Kidney (tissue), 14 donors: Measurements from ENCODE around the gene ARHGAP40. TPM values are rescaled to one million over a fixed set of nuclear protein-coding genes. Genes with fewer than 3 reads are reported as not detected.
A peak's percentile ranks its signal among the peaks of the same experiment; 100 is the strongest.

Experiments
- DNase-seq, 5 donors: peaks; one replicate each; pipeline ENCODE4 v3.0.0-alpha.2; 2013 to 2020
- FAIRE-seq: peaks from 2 replicates; lab custom pipeline; 2012; peaks lifted over from hg19 to GRCh38; lab: Jason Lieb, UNC
- H3K27ac ChIP-seq, 2 donors: one replicate each; pipeline ENCODE4 v1.7.0; 2013; ENCODE audit warnings: low read depth in 2 of 2, low read length in 2 of 2, inconsistent platforms in 1 of 2
- H3K27me3 ChIP-seq: one replicate; pipeline ENCODE4 v1.7.1; 2013; ENCODE audit warnings: low read length, inconsistent platforms; ENCODE audit not compliant: control insufficient read depth, insufficient read depth
- H3K36me3 ChIP-seq, 3 donors: one replicate each; pipeline versions ENCODE4 v1.7.0 to v1.7.1; 2013; ENCODE audit warnings: low read length in 3 of 3, control low read depth in 1 of 3, inconsistent platforms in 1 of 3; ENCODE audit not compliant: insufficient read depth in 3 of 3, control insufficient read depth in 2 of 3
- H3K4me1 ChIP-seq, 3 donors: one replicate each; pipeline versions ENCODE4 v1.7.0 to v1.7.1; 2013; ENCODE audit warnings: low read length in 3 of 3, inconsistent platforms in 1 of 3, low read depth in 1 of 3; ENCODE audit not compliant: control insufficient read depth in 2 of 3, insufficient read depth in 2 of 3
- H3K4me3 ChIP-seq, 3 donors: one replicate each; pipeline versions ENCODE4 v1.7.0 to v1.8.1; 2013; ENCODE audit warnings: low read length in 3 of 3, control low read depth in 1 of 3, inconsistent platforms in 1 of 3
- H3K9ac ChIP-seq, 3 donors: one replicate each; pipeline versions ENCODE4 v1.7.0 to v1.7.1; 2013; ENCODE audit warnings: low read length in 3 of 3, control low read depth in 1 of 3, inconsistent platforms in 1 of 3
- H3K9me3 ChIP-seq, 3 donors: one replicate each; pipeline versions ENCODE4 v1.7.0 to v1.7.1; 2013; ENCODE audit warnings: low read length in 3 of 3, control low read depth in 1 of 3, inconsistent platforms in 1 of 3; ENCODE audit not compliant: control insufficient read depth in 2 of 3, insufficient read depth in 1 of 3
- intact Hi-C: fragments of 100-400 bp; cut with DNase I; formaldehyde crosslinking; loops from one replicate; pipeline ENCODE4 v1.11.1; 2022
- polyA plus RNA-seq: library from polyadenylated mRNA; stranded (reverse); fragments of 350-450 nt; fragmentation: Illumina TruSeq; extraction: RNeasy Lipid Tissue Mini Kit (QIAGEN cat#74804); gene quantifications from one replicate; pipeline ENCODE4 v1.2.3, GENCODE V29; 2014; ENCODE audit warnings: low read depth, low replicate concordance; ENCODE audit not compliant: insufficient read depth
- total RNA-seq: library from RNA; stranded (reverse); fragmentation: NEBNext Ultra II Directional; extraction: Animal tissue kit (Norgen Biotek cat#: 25700); gene quantifications from one replicate; pipeline ENCODE4 v1.2.1, GENCODE V29; 2021
- TF ChIP-seq, protein P1 (sequence below): IDR thresholded peaks from 3 replicates; pipeline ENCODE4 v1.5.1; 2012; ENCODE audit warnings: mild to moderate bottlenecking, moderate library complexity, borderline replicate concordance; ENCODE audit not compliant: insufficient read depth; ENCODE audit errors: extremely low read depth
- donor health status: control.
- donor health status: control.
- donor health status: control.
- donor health status: control.
- donor health status: control.
- donor health status: DM: yes; HTN: yes; CAD: no.
- donor health status: Normal renal cell carcinoma (clear cell type).

ARHGAP40 gene
- total and polyA plus RNA-seq, 2 donors from 2014 or later: 1.3 to 20.2 TPM

DNA sequence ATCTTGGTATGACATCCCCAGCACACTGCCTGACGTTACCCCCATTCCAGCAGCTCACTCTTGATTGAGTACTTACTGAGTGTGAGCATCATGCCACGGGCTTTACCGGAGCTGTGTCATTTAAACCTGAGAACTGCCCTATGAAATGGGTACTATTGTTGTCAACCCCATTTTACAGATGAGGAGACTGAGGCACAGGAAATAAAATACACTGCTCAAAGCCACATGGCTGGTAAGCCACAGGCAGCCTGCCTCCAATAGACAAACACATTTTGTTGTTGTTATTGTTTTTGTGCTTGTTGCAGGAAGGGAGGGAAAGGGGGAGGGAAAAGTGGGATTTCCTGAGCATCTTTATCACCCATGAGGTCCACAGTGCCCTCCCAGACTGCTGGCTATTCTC is 69.2 kb downstream of the ARHGAP40 start:
- Histone ChIP-seq H3K36me3 (no peaks in the 10 kb centered on the region), H3K4me1 (peaks cover 0 to 6% (median 0%) of the 10 kb centered on the region in 3 donors), H3K9ac (no peak overlapping the region), H3K27ac (no peak overlapping the region), H3K4me3 (no peak overlapping the region), H3K27me3 (no peaks in the 10 kb centered on the region), H3K9me3 (no peaks in the 10 kb centered on the region)
- TF ChIP-seq, protein P1, sequence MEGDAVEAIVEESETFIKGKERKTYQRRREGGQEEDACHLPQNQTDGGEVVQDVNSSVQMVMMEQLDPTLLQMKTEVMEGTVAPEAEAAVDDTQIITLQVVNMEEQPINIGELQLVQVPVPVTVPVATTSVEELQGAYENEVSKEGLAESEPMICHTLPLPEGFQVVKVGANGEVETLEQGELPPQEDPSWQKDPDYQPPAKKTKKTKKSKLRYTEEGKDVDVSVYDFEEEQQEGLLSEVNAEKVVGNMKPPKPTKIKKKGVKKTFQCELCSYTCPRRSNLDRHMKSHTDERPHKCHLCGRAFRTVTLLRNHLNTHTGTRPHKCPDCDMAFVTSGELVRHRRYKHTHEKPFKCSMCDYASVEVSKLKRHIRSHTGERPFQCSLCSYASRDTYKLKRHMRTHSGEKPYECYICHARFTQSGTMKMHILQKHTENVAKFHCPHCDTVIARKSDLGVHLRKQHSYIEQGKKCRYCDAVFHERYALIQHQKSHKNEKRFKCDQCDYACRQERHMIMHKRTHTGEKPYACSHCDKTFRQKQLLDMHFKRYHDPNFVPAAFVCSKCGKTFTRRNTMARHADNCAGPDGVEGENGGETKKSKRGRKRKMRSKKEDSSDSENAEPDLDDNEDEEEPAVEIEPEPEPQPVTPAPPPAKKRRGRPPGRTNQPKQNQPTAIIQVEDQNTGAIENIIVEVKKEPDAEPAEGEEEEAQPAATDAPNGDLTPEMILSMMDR: no peak
- no peak for FAIRE-seq
- no peak for DNase-seq
- intact Hi-C loops: no loop called here

- Histone ChIP-seq H3K27ac (no peak overlapping the region), H3K27me3 (no peaks in the 10 kb centered on the region), H3K9ac (no peak overlapping the region), H3K36me3 (no peaks in the 10 kb centered on the region), H3K4me3 (no peak overlapping the region), H3K9me3 (no peaks in the 10 kb centered on the region), H3K4me1 (peaks cover 0 to 6% (median 0%) of the 10 kb centered on the region in 3 donors)
- FAIRE-seq (no peak), DNase-seq (peak in 3 of 5 donors; percentile 21 to 28 (median 25))
- intact Hi-C loops: no loop called here
- TF ChIP-seq, protein P1: no peak
These were observed 69.6 kb downstream of the ARHGAP40 start for GRCh38 chr20:38671186-38671585.

DNA sequence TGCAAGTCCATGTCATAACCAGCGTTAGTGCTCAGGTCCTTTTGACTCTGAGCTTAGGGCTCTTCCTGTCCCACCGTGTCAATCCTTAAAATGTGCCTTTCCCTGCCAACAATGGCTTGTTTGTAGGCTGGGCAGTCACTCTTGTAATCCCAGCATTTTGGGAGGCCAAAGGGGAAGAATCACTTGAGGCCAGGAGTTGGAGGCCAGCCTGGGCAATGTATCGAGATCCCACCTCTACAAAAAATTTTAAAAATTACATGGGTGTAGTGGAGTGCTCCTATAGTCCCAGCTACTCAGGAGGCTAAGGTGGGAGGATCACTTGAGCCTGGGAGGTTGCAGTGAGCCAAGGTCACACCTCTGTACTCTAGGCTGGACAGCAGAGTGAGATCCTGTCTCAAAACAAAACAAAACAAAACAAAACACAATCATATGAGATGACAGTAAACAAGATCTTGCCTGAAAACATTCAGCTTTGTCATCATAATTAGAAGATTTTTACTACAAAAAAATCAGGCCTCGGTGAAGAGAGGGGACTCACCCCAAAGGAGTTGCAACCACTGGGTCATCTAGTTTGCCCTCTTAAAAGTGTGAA is 70.2 kb downstream of the ARHGAP40 start:
- DNase-seq (no peak), FAIRE-seq (no peak)
- TF ChIP-seq, protein P1: no peak
- Histone ChIP-seq H3K4me1 (peaks cover 0 to 6% (median 0%) of the 10 kb centered on the region in 3 donors), H3K9me3 (no peaks in the 10 kb centered on the region), H3K27ac (no peak overlapping the region), H3K9ac (no peak overlapping the region), H3K4me3 (no peak overlapping the region), H3K36me3 (no peaks in the 10 kb centered on the region), H3K27me3 (no peaks in the 10 kb centered on the region)
- intact Hi-C loops: no loop called here

DNA sequence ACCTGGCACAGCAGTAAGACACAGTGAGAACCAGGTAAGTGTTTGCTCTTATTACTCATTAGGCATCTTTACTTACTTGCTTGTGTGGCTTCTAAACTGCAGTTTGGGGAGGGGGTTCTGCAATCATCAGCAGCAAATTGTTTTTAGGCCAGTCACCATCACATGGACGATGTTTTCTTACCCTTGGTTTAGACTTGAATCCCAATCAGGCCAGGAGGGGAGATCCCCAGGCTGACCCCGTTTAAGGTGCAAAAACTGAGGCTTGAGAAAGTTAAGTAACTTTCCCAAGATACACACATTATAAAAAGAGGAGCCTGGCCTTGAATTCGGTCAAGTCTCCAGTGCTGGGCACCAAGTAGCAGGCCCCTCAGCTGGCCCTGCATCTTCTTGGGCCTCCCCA is 70.9 kb downstream of the ARHGAP40 start:
- Histone ChIP-seq H3K36me3 (no peaks in the 10 kb centered on the region), H3K27ac (no peak overlapping the region), H3K9ac (no peak overlapping the region), H3K4me1 (peaks cover 0 to 6% (median 0%) of the 10 kb centered on the region in 3 donors), H3K4me3 (no peak overlapping the region), H3K27me3 (no peaks in the 10 kb centered on the region), H3K9me3 (no peaks in the 10 kb centered on the region)
- FAIRE-seq (no peak), DNase-seq (no peak)
- intact Hi-C loops: no loop called here
- TF ChIP-seq, protein P1: no peak
